Activated naive CD8-positive, alpha-beta T cell treated with anti-CD3 and anti-CD28 coated beads for 36 hours (primary cell): ENCODE measurements around the gene DLG1. TPM values are rescaled to one million over a fixed set of nuclear protein-coding genes. Genes with fewer than 3 reads are reported as not detected.

Experiments
- DNase-seq: peaks from one replicate; pipeline ENCODE4 v3.0.0; 2021
- H3K27ac Mint-ChIP-seq: one replicate; pipeline ENCODE4 v1.8.0; 2022; ENCODE audit warnings: mild to moderate bottlenecking, moderate library complexity, mixed read lengths
- H3K27me3 Mint-ChIP-seq: one replicate; pipeline ENCODE4 v1.8.0; 2022; ENCODE audit warnings: mild to moderate bottlenecking, mixed read lengths
- H3K36me3 Mint-ChIP-seq: one replicate; pipeline ENCODE4 v1.8.0; 2021; ENCODE audit warnings: mild to moderate bottlenecking, mixed read lengths
- H3K4me1 Mint-ChIP-seq: one replicate; pipeline ENCODE4 v1.8.0; 2021; ENCODE audit warnings: mixed read lengths
- H3K4me3 Mint-ChIP-seq: one replicate; pipeline ENCODE4 v1.8.0; 2022; ENCODE audit warnings: mild to moderate bottlenecking, moderate library complexity, mixed read lengths
- H3K9me3 Mint-ChIP-seq: one replicate; pipeline ENCODE4 v1.8.0; 2022; ENCODE audit warnings: mixed read lengths
- total RNA-seq, 2 experiments: library from RNA; stranded (reverse); gene quantifications; one replicate each; pipeline ENCODE4 v1.2.3, GENCODE V29; 2021

Gene DLG1
- total RNA-seq, 2 experiments from 2014 or later: 47.9 to 49.1 TPM

GRCh38 chr3:197137751-197138150 is 160.7 kb downstream of the DLG1 start:
- H3K9me3 Mint-ChIP-seq: peaks cover 15% of the 10 kb centered on the region
- H3K4me1 Mint-ChIP-seq: peaks cover 16% of the 10 kb centered on the region
- H3K27me3 Mint-ChIP-seq: no peaks in the 10 kb centered on the region
- DNase-seq: no peak
- no peak overlapping the region for H3K4me3 Mint-ChIP-seq
- H3K27ac Mint-ChIP-seq: no peak overlapping the region
- H3K36me3 Mint-ChIP-seq: peaks cover 58% of the 10 kb centered on the region

GRCh38 chr3:197136744-197137143 is 161.7 kb downstream of the DLG1 start:
- H3K4me1 Mint-ChIP-seq: peaks cover 16% of the 10 kb centered on the region
- no peak overlapping the region for H3K4me3 Mint-ChIP-seq
- H3K36me3 Mint-ChIP-seq: peaks cover 62% of the 10 kb centered on the region
- peaks cover 15% of the 10 kb centered on the region for H3K9me3 Mint-ChIP-seq
- DNase-seq: no peak
- no peak overlapping the region for H3K27ac Mint-ChIP-seq
- H3K27me3 Mint-ChIP-seq: no peaks in the 10 kb centered on the region

- H3K9me3 Mint-ChIP-seq: peaks cover 15% of the 10 kb centered on the region
- no peak for DNase-seq
- no peaks in the 10 kb centered on the region for H3K27me3 Mint-ChIP-seq
- H3K36me3 Mint-ChIP-seq: peaks cover 56% of the 10 kb centered on the region
- no peak overlapping the region for H3K4me3 Mint-ChIP-seq
- H3K4me1 Mint-ChIP-seq: peaks cover 11% of the 10 kb centered on the region
- no peak overlapping the region for H3K27ac Mint-ChIP-seq
These were observed 163.2 kb downstream of the DLG1 start for GRCh38 chr3:197135212-197135611.

GRCh38 chr3:197132916-197133530 is 165.4 kb downstream of the DLG1 start:
- Mint-ChIP-seq H3K36me3 (peaks cover 53% of the 10 kb centered on the region), H3K4me3 (no peak overlapping the region), H3K27me3 (no peaks in the 10 kb centered on the region), H3K9me3 (peaks cover 15% of the 10 kb centered on the region), H3K27ac (no peak overlapping the region), H3K4me1 (peaks cover 3% of the 10 kb centered on the region)
- DNase-seq: no peak

GRCh38 chr3:197125636-197126035 is 172.8 kb downstream of the DLG1 start:
- Mint-ChIP-seq H3K27ac (peak overlapping the region; percentile 4), H3K27me3 (no peaks in the 10 kb centered on the region), H3K4me1 (peaks cover 1% of the 10 kb centered on the region), H3K4me3 (no peak overlapping the region), H3K36me3 (peaks cover 21% of the 10 kb centered on the region), H3K9me3 (no peaks in the 10 kb centered on the region)
- DNase-seq: no peak

- Mint-ChIP-seq H3K27me3 (no peaks in the 10 kb centered on the region), H3K9me3 (no peaks in the 10 kb centered on the region), H3K36me3 (peaks cover 21% of the 10 kb centered on the region), H3K4me3 (no peak overlapping the region), H3K4me1 (peaks cover 1% of the 10 kb centered on the region), H3K27ac (no peak overlapping the region)
- DNase-seq: no peak
These were observed 173.7 kb downstream of the DLG1 start for GRCh38 chr3:197124713-197125112.

- Mint-ChIP-seq H3K9me3 (no peaks in the 10 kb centered on the region), H3K27ac (no peak overlapping the region), H3K27me3 (no peaks in the 10 kb centered on the region), H3K36me3 (peaks cover 17% of the 10 kb centered on the region), H3K4me1 (peaks cover 3% of the 10 kb centered on the region), H3K4me3 (no peak overlapping the region)
- DNase-seq: no peak
These were observed 176.0 kb downstream of the DLG1 start for GRCh38 chr3:197122394-197122793.

- Mint-ChIP-seq H3K9me3 (no peaks in the 10 kb centered on the region), H3K27ac (no peak overlapping the region), H3K4me1 (peaks cover 8% of the 10 kb centered on the region), H3K36me3 (peaks cover 23% of the 10 kb centered on the region), H3K27me3 (no peaks in the 10 kb centered on the region), H3K4me3 (no peak overlapping the region)
- no peak for DNase-seq
These were observed 181.3 kb downstream of the DLG1 start for GRCh38 chr3:197117114-197117513.

- Mint-ChIP-seq H3K9me3 (no peaks in the 10 kb centered on the region), H3K36me3 (peaks cover 39% of the 10 kb centered on the region), H3K4me1 (peaks cover 7% of the 10 kb centered on the region), H3K4me3 (no peak overlapping the region), H3K27ac (no peak overlapping the region), H3K27me3 (no peaks in the 10 kb centered on the region)
- DNase-seq: no peak
These were observed 184.4 kb downstream of the DLG1 start for GRCh38 chr3:197114007-197114406.

- no peak for DNase-seq
- peaks cover 37% of the 10 kb centered on the region for H3K36me3 Mint-ChIP-seq
- H3K9me3 Mint-ChIP-seq: no peaks in the 10 kb centered on the region
- no peak overlapping the region for H3K4me3 Mint-ChIP-seq
- no peak overlapping the region for H3K27ac Mint-ChIP-seq
- H3K4me1 Mint-ChIP-seq: no peaks in the 10 kb centered on the region
- no peaks in the 10 kb centered on the region for H3K27me3 Mint-ChIP-seq
These were observed 186.7 kb downstream of the DLG1 start for GRCh38 chr3:197111685-197112084.

GRCh38 chr3:197105786-197106185 is 192.6 kb downstream of the DLG1 start:
- H3K4me1 Mint-ChIP-seq: no peaks in the 10 kb centered on the region
- H3K27ac Mint-ChIP-seq: no peak overlapping the region
- H3K36me3 Mint-ChIP-seq: peaks cover 11% of the 10 kb centered on the region
- DNase-seq: no peak
- no peaks in the 10 kb centered on the region for H3K9me3 Mint-ChIP-seq
- H3K4me3 Mint-ChIP-seq: no peak overlapping the region
- H3K27me3 Mint-ChIP-seq: no peaks in the 10 kb centered on the region

GRCh38 chr3:197104738-197105137 is 193.7 kb downstream of the DLG1 start:
- H3K27me3 Mint-ChIP-seq: no peaks in the 10 kb centered on the region
- no peaks in the 10 kb centered on the region for H3K4me1 Mint-ChIP-seq
- H3K36me3 Mint-ChIP-seq: peaks cover 7% of the 10 kb centered on the region
- no peak overlapping the region for H3K4me3 Mint-ChIP-seq
- H3K27ac Mint-ChIP-seq: no peak overlapping the region
- H3K9me3 Mint-ChIP-seq: no peaks in the 10 kb centered on the region
- no peak for DNase-seq

GRCh38 chr3:197103766-197104165 is 194.6 kb downstream of the DLG1 start:
- peaks cover 2% of the 10 kb centered on the region for H3K36me3 Mint-ChIP-seq
- H3K27ac Mint-ChIP-seq: no peak overlapping the region
- H3K4me3 Mint-ChIP-seq: no peak overlapping the region
- DNase-seq: no peak
- no peaks in the 10 kb centered on the region for H3K27me3 Mint-ChIP-seq
- no peaks in the 10 kb centered on the region for H3K4me1 Mint-ChIP-seq
- no peaks in the 10 kb centered on the region for H3K9me3 Mint-ChIP-seq

- Mint-ChIP-seq H3K9me3 (no peaks in the 10 kb centered on the region), H3K4me3 (no peak overlapping the region), H3K36me3 (peaks cover 11% of the 10 kb centered on the region), H3K27me3 (no peaks in the 10 kb centered on the region), H3K27ac (no peak overlapping the region), H3K4me1 (peaks cover 1% of the 10 kb centered on the region)
- no peak for DNase-seq
These were observed 204.5 kb downstream of the DLG1 start for GRCh38 chr3:197093871-197094270.

GRCh38 chr3:197088370-197088769 is 210.0 kb downstream of the DLG1 start:
- H3K36me3 Mint-ChIP-seq: peaks cover 6% of the 10 kb centered on the region
- no peak overlapping the region for H3K4me3 Mint-ChIP-seq
- no peaks in the 10 kb centered on the region for H3K27me3 Mint-ChIP-seq
- peaks cover 9% of the 10 kb centered on the region for H3K4me1 Mint-ChIP-seq
- no peaks in the 10 kb centered on the region for H3K9me3 Mint-ChIP-seq
- H3K27ac Mint-ChIP-seq: no peak overlapping the region
- DNase-seq: no peak

- no peak overlapping the region for H3K27ac Mint-ChIP-seq
- H3K4me3 Mint-ChIP-seq: no peak overlapping the region
- peaks cover 8% of the 10 kb centered on the region for H3K36me3 Mint-ChIP-seq
- peaks cover 9% of the 10 kb centered on the region for H3K4me1 Mint-ChIP-seq
- DNase-seq: no peak
- no peaks in the 10 kb centered on the region for H3K9me3 Mint-ChIP-seq
- no peaks in the 10 kb centered on the region for H3K27me3 Mint-ChIP-seq
These were observed 213.3 kb downstream of the DLG1 start for GRCh38 chr3:197085137-197085536.
